Liver (tissue), 9 donors: ENCODE data around the gene DAPK3. TPM values are rescaled to one million over a fixed set of nuclear protein-coding genes. Genes with fewer than 3 reads are reported as not detected.

Experiments
- DNase-seq: peaks from one replicate; pipeline ENCODE4 v3.0.0-alpha.2; 2017; ENCODE audit warnings: low spot score
- H3K27ac ChIP-seq, 2 donors: one replicate each; pipeline ENCODE4 v1.7.0; 2013; ENCODE audit warnings: inconsistent platforms in 2 of 2, low read length in 2 of 2, control low read depth in 1 of 2, low read depth in 1 of 2, mild to moderate bottlenecking in 1 of 2
- H3K27me3 ChIP-seq, 4 donors: one replicate each; pipeline versions ENCODE4 v1.6.1 to v1.7.0; 2013; ENCODE audit warnings: low read length in 3 of 4, inconsistent platforms in 1 of 4, mild to moderate bottlenecking in 1 of 4, moderate library complexity in 1 of 4; ENCODE audit not compliant: control insufficient read depth in 4 of 4, insufficient read depth in 4 of 4
- H3K36me3 ChIP-seq, 4 donors: one replicate each; pipeline versions ENCODE4 v1.6.1 to v1.7.0; 2013; ENCODE audit warnings: low read length in 3 of 4, mild to moderate bottlenecking in 3 of 4, low read depth in 1 of 4, moderate library complexity in 1 of 4; ENCODE audit not compliant: control insufficient read depth in 4 of 4, insufficient read depth in 3 of 4
- H3K4me1 ChIP-seq, 4 donors: one replicate each; pipeline versions ENCODE4 v1.6.1 to v1.7.0; 2013; ENCODE audit warnings: low read length in 3 of 4, mild to moderate bottlenecking in 3 of 4, moderate library complexity in 1 of 4; ENCODE audit not compliant: control insufficient read depth in 4 of 4, insufficient read depth in 4 of 4
- H3K4me3 ChIP-seq, 3 donors: one replicate each; pipeline versions ENCODE4 v1.6.1 to v1.7.0; 2013; ENCODE audit warnings: low read length in 3 of 3, control low read depth in 1 of 3, low read depth in 1 of 3, mild to moderate bottlenecking in 1 of 3
- H3K9ac ChIP-seq, 2 donors: one replicate each; pipeline ENCODE4 v1.7.0; 2013; ENCODE audit warnings: low read length in 2 of 2, mild to moderate bottlenecking in 2 of 2, moderate library complexity in 2 of 2, control low read depth in 1 of 2, low read depth in 1 of 2
- H3K9me3 ChIP-seq, 4 donors: one replicate each; pipeline versions ENCODE4 v1.6.1 to v1.7.0; 2013; ENCODE audit warnings: low read length in 3 of 4; ENCODE audit not compliant: control insufficient read depth in 4 of 4
- ATF3 ChIP-seq: IDR thresholded peaks from 2 replicates; pipeline ENCODE4 v1.6.1; 2016; ENCODE audit warnings: antibody characterized with exemption
- CTCF ChIP-seq: fragments of 150-350 bp; IDR thresholded peaks from 2 replicates; pipeline ENCODE4 v1.5.1; 2017; ENCODE audit warnings: improper control_type of control experiment, low read depth, low read length; ENCODE audit not compliant: missing input control
- EGR1 ChIP-seq, 2 donors: IDR thresholded peaks; 2 replicates each; pipeline ENCODE4 v1.6.1; 2016 to 2018; ENCODE audit warnings: antibody characterized with exemption in 2 of 2, low read depth in 2 of 2
- FOXA1 ChIP-seq: IDR thresholded peaks from 2 replicates; pipeline ENCODE4 v1.6.1; 2016; ENCODE audit warnings: antibody characterized with exemption
- HNF4A ChIP-seq, 2 donors: conservative IDR thresholded peaks; 2 replicates each; pipeline ENCODE4 v1.6.1; 2016; ENCODE audit warnings: antibody characterized with exemption in 2 of 2, mild to moderate bottlenecking in 2 of 2
- JUND ChIP-seq, 2 donors: IDR thresholded peaks; 2 replicates each; pipeline ENCODE4 v1.6.1; 2016; ENCODE audit warnings: antibody characterized with exemption in 2 of 2
- MAX ChIP-seq: IDR thresholded peaks from 2 replicates; pipeline ENCODE4 v1.6.1; 2016; ENCODE audit warnings: antibody characterized with exemption
- NR2F2 ChIP-seq: IDR thresholded peaks from 2 replicates; pipeline ENCODE4 v1.6.1; 2016; ENCODE audit warnings: antibody characterized with exemption
- RAD21 ChIP-seq, 2 donors: IDR thresholded peaks; 2 replicates each; pipeline ENCODE4 v1.6.1; 2016; ENCODE audit warnings: antibody characterized with exemption in 2 of 2, mild to moderate bottlenecking in 2 of 2
- REST ChIP-seq: IDR thresholded peaks from 2 replicates; pipeline ENCODE4 v1.6.1; 2016; ENCODE audit warnings: antibody characterized with exemption, mild to moderate bottlenecking
- RXRA ChIP-seq, 2 donors: IDR thresholded peaks; 2 replicates each; pipeline ENCODE4 v1.6.1; 2017 to 2018; ENCODE audit warnings: antibody characterized with exemption in 2 of 2, mild to moderate bottlenecking in 1 of 2
- SP1 ChIP-seq: IDR thresholded peaks from 2 replicates; pipeline ENCODE4 v1.6.1; 2018; ENCODE audit warnings: antibody characterized with exemption, mild to moderate bottlenecking
- TAF1 ChIP-seq: conservative IDR thresholded peaks from 2 replicates; pipeline ENCODE4 v1.6.1; 2016; ENCODE audit warnings: antibody characterized with exemption, mild to moderate bottlenecking
- YY1 ChIP-seq: IDR thresholded peaks from 2 replicates; pipeline ENCODE4 v1.6.1; 2016; ENCODE audit warnings: antibody characterized with exemption, mild to moderate bottlenecking
- ZBTB33 ChIP-seq: IDR thresholded peaks from 2 replicates; pipeline ENCODE4 v1.6.1; 2016; ENCODE audit warnings: antibody characterized with exemption
- WGBS: extraction: QIAGEN DNeasy Blood & Tissue Kit; methylation state at CpG from one replicate; pipeline ENCODE4 v1.1.7; 2013; 5-methylcytosine and 5-hydroxymethylcytosine counted together
- polyA plus RNA-seq, 2 donors: library from polyadenylated mRNA; stranded (reverse) in 1 of 2; unstranded in 1 of 2; fragments of 200-250 nt in 1 of 2; fragments of >200 nt in 1 of 2; fragmentation: Nextera tagmentation in 1 of 2; extraction: Ambion mirVana in 1 of 2; gene quantifications; one replicate each; pipeline versions ENCODE4 v1.2.1 to v1.2.3, GENCODE V29; 2013 to 2015
- total RNA-seq, 2 donors: library from RNA; depleted of rRNA; stranded (reverse); fragments of >200 nt; gene quantifications; one replicate each; pipeline ENCODE4 v1.2.3, GENCODE V29; 2014
- donor health status: healthy.
- donor health status: healthy.
- donor health status: healthy.
- donor health status: healthy.
- donor health status: healthy.

DAPK3 gene
- total and polyA plus RNA-seq, 4 donors: 3.0 to 29.5 (median 23.8) TPM

GRCh38 chr19:4018775-4019504 lies 48.0 kb upstream of the DAPK3 start (continued):
- TF ChIP-seq REST: no peak

GRCh38 chr19:4018140-4018613 lies 47.3 kb upstream of the DAPK3 start:
- Histone ChIP-seq H3K4me1 (peaks cover 2 to 35% (median 17%) of the 10 kb centered on the region in 4 donors), H3K9ac (no peak overlapping the region), H3K4me3 (no peak overlapping the region), H3K27me3 (no peaks in the 10 kb centered on the region), H3K9me3 (no peaks in the 10 kb centered on the region), H3K27ac (no peak overlapping the region), H3K36me3 (peaks cover 5 to 17% (median 11%) of the 10 kb centered on the region in 4 donors)
- no peak for TF ChIP-seq ZBTB33
- TF ChIP-seq MAX: no peak
- no peak for TF ChIP-seq RXRA (IDR thresholded peaks at IDR 0.05)
- no peak for TF ChIP-seq RAD21 (IDR thresholded peaks at IDR 0.05)
- no peak for TF ChIP-seq SP1
- TF ChIP-seq YY1: no peak
- no peak for TF ChIP-seq JUND (IDR thresholded peaks at IDR 0.05)
- TF ChIP-seq NR2F2: no peak
- TF ChIP-seq CTCF: no peak
- no peak for TF ChIP-seq HNF4A (conservative IDR thresholded peaks at IDR 0.05)
- TF ChIP-seq TAF1: no peak
- TF ChIP-seq ATF3: no peak
- no peak for TF ChIP-seq EGR1 (IDR thresholded peaks at IDR 0.05; ENCODE audit: low read depth in 2 of 2)
- TF ChIP-seq FOXA1: no peak
- WGBS: 94% methylated on average over 22 of the region's 22 CpGs
- DNase-seq: no peak
